ENCODE data around the gene CAPZA2.

Gene CAPZA2

GRCh38 chr7:116940689-116941370 is 78.4 kb downstream of the CAPZA2 start:
- peaks cover 2% of the 10 kb centered on the region; the same call in 1 of the 2 replicates for H3K27me3 ChIP-seq (ENCODE audit: low read depth)
- H3K4me1 ChIP-seq: peaks cover 4% of the 10 kb centered on the region; the same call in 1 of the 2 replicates
- no peaks in the 10 kb centered on the region for H3K36me3 ChIP-seq (replicated peaks)
- in situ Hi-C loops (cut with MboI; ENCODE audit: low sequenced_read_pairs): no loop called here
- no peak for DNase-seq (ENCODE audit: low spot score in 2 of 2)
- no peaks in the 10 kb centered on the region for H3K9me3 ChIP-seq
- no peak overlapping the region for H3K4me3 ChIP-seq

- Histone ChIP-seq H3K4me1 (peaks cover 4% of the 10 kb centered on the region; the same call in 1 of the 2 replicates), H3K4me3 (no peak overlapping the region), H3K9me3 (no peaks in the 10 kb centered on the region), H3K27me3 (ENCODE audit: low read depth) (no peaks in the 10 kb centered on the region), H3K36me3 (replicated peaks) (no peaks in the 10 kb centered on the region)
- in situ Hi-C loops (cut with MboI; ENCODE audit: low sequenced_read_pairs): no loop called here
- DNase-seq (ENCODE audit: low spot score in 2 of 2): no peak
These were observed 80.1 kb downstream of the CAPZA2 start for GRCh38 chr7:116942504-116942903.

GRCh38 chr7:116948934-116949333 is 86.5 kb downstream of the CAPZA2 start:
- H3K36me3 ChIP-seq (replicated peaks): no peaks in the 10 kb centered on the region
- no peaks in the 10 kb centered on the region for H3K27me3 ChIP-seq (ENCODE audit: low read depth)
- no peaks in the 10 kb centered on the region for H3K9me3 ChIP-seq
- peaks cover 3% of the 10 kb centered on the region for H3K4me1 ChIP-seq
- H3K4me3 ChIP-seq: no peak overlapping the region
- no peak for DNase-seq (ENCODE audit: low spot score in 2 of 2)
- in situ Hi-C loops (cut with MboI; ENCODE audit: low sequenced_read_pairs): no loop called here

GRCh38 chr7:116949941-116950801 is 87.8 kb downstream of the CAPZA2 start:
- in situ Hi-C loops (cut with MboI; ENCODE audit: low sequenced_read_pairs): no loop called here
- Histone ChIP-seq H3K27me3 (ENCODE audit: low read depth) (no peaks in the 10 kb centered on the region), H3K4me1 (peaks cover 6% of the 10 kb centered on the region), H3K4me3 (no peak overlapping the region), H3K9me3 (no peaks in the 10 kb centered on the region), H3K36me3 (replicated peaks) (no peaks in the 10 kb centered on the region)
- no peak for DNase-seq (ENCODE audit: low spot score in 2 of 2)

GRCh38 chr7:116950889-116951351 is 88.5 kb downstream of the CAPZA2 start:
- peaks cover 11% of the 10 kb centered on the region for H3K4me1 ChIP-seq
- no peak for DNase-seq (ENCODE audit: low spot score in 2 of 2)
- in situ Hi-C loops (cut with MboI; ENCODE audit: low sequenced_read_pairs): no loop called here

GRCh38 chr7:116951366-116952292 is 89.2 kb downstream of the CAPZA2 start:
- Histone ChIP-seq H3K36me3 (replicated peaks) (no peaks in the 10 kb centered on the region), H3K4me1 (peaks cover 11% of the 10 kb centered on the region), H3K4me3 (no peak overlapping the region), H3K9me3 (no peaks in the 10 kb centered on the region), H3K27me3 (ENCODE audit: low read depth) (no peaks in the 10 kb centered on the region)
- in situ Hi-C loops (cut with MboI; ENCODE audit: low sequenced_read_pairs): no loop called here
- DNase-seq (ENCODE audit: low spot score in 2 of 2): no peak

More at GRCh38 chr7:116950889-116951351, 88.5 kb downstream of the CAPZA2 start:
- no peaks in the 10 kb centered on the region for H3K9me3 ChIP-seq
- H3K4me3 ChIP-seq: no peak overlapping the region
- no peaks in the 10 kb centered on the region for H3K36me3 ChIP-seq (replicated peaks)
- no peaks in the 10 kb centered on the region for H3K27me3 ChIP-seq (ENCODE audit: low read depth)

GRCh38 chr7:116952635-116953371 is 90.4 kb downstream of the CAPZA2 start:
- in situ Hi-C loops (cut with MboI; ENCODE audit: low sequenced_read_pairs): no loop called here

GRCh38 chr7:116953372-116953905 is 91.1 kb downstream of the CAPZA2 start, which contains the start of gene ST7:
ST7 (plus strand) TSS chr7:116953501; CDS start chr7:116953541, 40 bp downstream.
- in situ Hi-C loops (cut with MboI; ENCODE audit: low sequenced_read_pairs): no loop called here
- Histone ChIP-seq H3K27me3 (ENCODE audit: low read depth) (no peaks in the 10 kb centered on the region), H3K9me3 (no peaks in the 10 kb centered on the region), H3K4me3 (peak within 1 kb of the TSS; percentile 51), H3K36me3 (replicated peaks) (no peaks in the 10 kb centered on the region), H3K4me1 (peaks cover 11% of the 10 kb centered on the region)
- DNase-seq (ENCODE audit: low spot score in 2 of 2): peak in 1 of 2 experiments; percentile 38

More at GRCh38 chr7:116952635-116953371, 90.4 kb downstream of the CAPZA2 start:
- Histone ChIP-seq H3K27me3 (ENCODE audit: low read depth) (no peaks in the 10 kb centered on the region), H3K9me3 (no peaks in the 10 kb centered on the region), H3K4me1 (peaks cover 11% of the 10 kb centered on the region), H3K4me3 (peak overlapping the region; percentile 51), H3K36me3 (replicated peaks) (no peaks in the 10 kb centered on the region)
- peak; percentile 82 to 85 for DNase-seq (ENCODE audit: low spot score in 2 of 2)

GRCh38 chr7:116953906-116954838 is 91.8 kb downstream of the CAPZA2 start:
- peaks cover 11% of the 10 kb centered on the region for H3K4me1 ChIP-seq
- no peaks in the 10 kb centered on the region for H3K36me3 ChIP-seq (replicated peaks)
- H3K4me3 ChIP-seq: peak overlapping the region; percentile 51
- no peaks in the 10 kb centered on the region for H3K9me3 ChIP-seq
- H3K27me3 ChIP-seq (ENCODE audit: low read depth): no peaks in the 10 kb centered on the region
- peak; percentile 66 to 70 for DNase-seq (ENCODE audit: low spot score in 2 of 2)
- in situ Hi-C loops (cut with MboI; ENCODE audit: low sequenced_read_pairs): no loop called here

- no peak for DNase-seq (ENCODE audit: low spot score in 2 of 2)
- in situ Hi-C loops (cut with MboI; ENCODE audit: low sequenced_read_pairs): no loop called here
- Histone ChIP-seq H3K9me3 (no peaks in the 10 kb centered on the region), H3K27me3 (ENCODE audit: low read depth) (no peaks in the 10 kb centered on the region), H3K4me3 (peak overlapping the region; percentile 51), H3K4me1 (peaks cover 11% of the 10 kb centered on the region), H3K36me3 (replicated peaks) (no peaks in the 10 kb centered on the region)
These were observed 93.0 kb downstream of the CAPZA2 start for GRCh38 chr7:116955340-116955739.

GRCh38 chr7:116955801-116956476 is 93.6 kb downstream of the CAPZA2 start:
- H3K4me1 ChIP-seq: peaks cover 11% of the 10 kb centered on the region
- in situ Hi-C loops (cut with MboI; ENCODE audit: low sequenced_read_pairs): no loop called here
- no peaks in the 10 kb centered on the region for H3K9me3 ChIP-seq
- H3K4me3 ChIP-seq: no peak overlapping the region
- no peak for DNase-seq (ENCODE audit: low spot score in 2 of 2)
- H3K36me3 ChIP-seq (replicated peaks): no peaks in the 10 kb centered on the region
- H3K27me3 ChIP-seq (ENCODE audit: low read depth): no peaks in the 10 kb centered on the region
